Astrocyte (in vitro differentiated cells and primary cell): ENCODE results near the gene CRB2.

ENCODE experiments used
- EZH2 ChIP-seq: IDR thresholded peaks from 2 replicates; pipeline ENCODE4 v1.6.1; 2012; ENCODE audit warnings: mild to moderate bottlenecking, low read length, inconsistent platforms; ENCODE audit not compliant: insufficient read depth
- TF ChIP-seq, protein P1 (sequence below): IDR thresholded peaks from 2 replicates; pipeline ENCODE4 v1.5.1; 2011; ENCODE audit warnings: low read depth, mild to moderate bottlenecking, inconsistent platforms, low read length, moderate library complexity; ENCODE audit not compliant: insufficient read depth

DNA sequence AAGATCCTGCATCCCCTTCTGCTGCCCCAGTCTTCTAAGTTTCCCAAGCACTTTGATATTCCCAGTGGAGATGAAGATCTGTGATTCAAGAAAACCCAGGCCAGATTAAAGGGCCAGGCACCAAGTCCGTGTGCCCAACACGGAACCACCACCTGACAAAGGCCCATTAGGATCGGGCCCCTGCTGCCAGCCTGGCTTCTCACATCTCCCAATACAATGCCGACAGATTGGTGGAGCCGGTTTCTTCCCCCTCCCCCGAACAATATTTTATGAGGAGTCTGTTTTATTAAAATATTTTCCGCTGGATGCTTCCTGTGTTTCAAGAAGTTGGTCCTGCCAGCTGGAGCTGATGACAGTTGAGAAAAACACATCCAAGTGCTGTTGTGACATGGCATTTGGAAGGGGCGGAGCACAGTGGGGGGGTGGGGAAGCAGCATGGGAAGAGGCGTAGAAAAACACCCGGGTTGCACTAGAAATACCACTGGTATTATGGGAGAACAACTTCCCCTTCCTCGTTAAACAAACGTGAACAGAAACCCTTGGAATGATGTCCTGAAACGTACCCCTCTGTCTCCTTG is 45.0 kb downstream of the CRB2 start:
- TF ChIP-seq, protein P1, sequence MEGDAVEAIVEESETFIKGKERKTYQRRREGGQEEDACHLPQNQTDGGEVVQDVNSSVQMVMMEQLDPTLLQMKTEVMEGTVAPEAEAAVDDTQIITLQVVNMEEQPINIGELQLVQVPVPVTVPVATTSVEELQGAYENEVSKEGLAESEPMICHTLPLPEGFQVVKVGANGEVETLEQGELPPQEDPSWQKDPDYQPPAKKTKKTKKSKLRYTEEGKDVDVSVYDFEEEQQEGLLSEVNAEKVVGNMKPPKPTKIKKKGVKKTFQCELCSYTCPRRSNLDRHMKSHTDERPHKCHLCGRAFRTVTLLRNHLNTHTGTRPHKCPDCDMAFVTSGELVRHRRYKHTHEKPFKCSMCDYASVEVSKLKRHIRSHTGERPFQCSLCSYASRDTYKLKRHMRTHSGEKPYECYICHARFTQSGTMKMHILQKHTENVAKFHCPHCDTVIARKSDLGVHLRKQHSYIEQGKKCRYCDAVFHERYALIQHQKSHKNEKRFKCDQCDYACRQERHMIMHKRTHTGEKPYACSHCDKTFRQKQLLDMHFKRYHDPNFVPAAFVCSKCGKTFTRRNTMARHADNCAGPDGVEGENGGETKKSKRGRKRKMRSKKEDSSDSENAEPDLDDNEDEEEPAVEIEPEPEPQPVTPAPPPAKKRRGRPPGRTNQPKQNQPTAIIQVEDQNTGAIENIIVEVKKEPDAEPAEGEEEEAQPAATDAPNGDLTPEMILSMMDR = no peak
- no peak for TF ChIP-seq EZH2
